Measurements from ENCODE around the gene RPL10.

DNA sequence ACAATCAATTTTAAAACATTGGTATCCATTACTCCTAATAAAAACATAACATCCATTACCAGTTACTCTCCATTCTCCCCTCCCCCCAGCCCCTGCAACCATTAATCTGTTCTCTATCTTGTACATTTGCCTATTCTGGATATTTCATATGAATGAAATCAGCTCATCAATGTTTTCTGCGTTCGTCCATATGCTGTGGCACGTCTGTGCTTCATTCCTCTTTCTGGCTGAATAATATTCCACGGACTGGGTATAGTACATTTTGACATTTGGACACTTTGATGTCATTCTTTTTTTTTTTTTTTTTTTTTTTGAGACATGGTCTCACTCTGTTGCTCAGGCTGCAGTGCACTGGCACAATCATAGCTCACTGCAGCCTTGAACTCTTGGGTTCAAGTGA is 5.7 kb downstream of the RPL10 start:
- TF ChIP-seq, protein P1, sequence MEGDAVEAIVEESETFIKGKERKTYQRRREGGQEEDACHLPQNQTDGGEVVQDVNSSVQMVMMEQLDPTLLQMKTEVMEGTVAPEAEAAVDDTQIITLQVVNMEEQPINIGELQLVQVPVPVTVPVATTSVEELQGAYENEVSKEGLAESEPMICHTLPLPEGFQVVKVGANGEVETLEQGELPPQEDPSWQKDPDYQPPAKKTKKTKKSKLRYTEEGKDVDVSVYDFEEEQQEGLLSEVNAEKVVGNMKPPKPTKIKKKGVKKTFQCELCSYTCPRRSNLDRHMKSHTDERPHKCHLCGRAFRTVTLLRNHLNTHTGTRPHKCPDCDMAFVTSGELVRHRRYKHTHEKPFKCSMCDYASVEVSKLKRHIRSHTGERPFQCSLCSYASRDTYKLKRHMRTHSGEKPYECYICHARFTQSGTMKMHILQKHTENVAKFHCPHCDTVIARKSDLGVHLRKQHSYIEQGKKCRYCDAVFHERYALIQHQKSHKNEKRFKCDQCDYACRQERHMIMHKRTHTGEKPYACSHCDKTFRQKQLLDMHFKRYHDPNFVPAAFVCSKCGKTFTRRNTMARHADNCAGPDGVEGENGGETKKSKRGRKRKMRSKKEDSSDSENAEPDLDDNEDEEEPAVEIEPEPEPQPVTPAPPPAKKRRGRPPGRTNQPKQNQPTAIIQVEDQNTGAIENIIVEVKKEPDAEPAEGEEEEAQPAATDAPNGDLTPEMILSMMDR (IDR thresholded peaks at IDR 0.05): no peak
- no peak for TF ChIP-seq POLR2A (IDR thresholded peaks at IDR 0.05)
